ENCODE results near the gene PAXX.

GRCh38 chr9:136968333-136969127 lies 23.7 kb upstream of the PAXX start:
- no peak for TF ChIP-seq BHLHE40 (IDR thresholded peaks at IDR 0.05; ENCODE audit: borderline replicate concordance)
- TF ChIP-seq FOXA1 (IDR thresholded peaks at IDR 0.05) = no peak
- no peak for TF ChIP-seq FOXK2 (IDR thresholded peaks at IDR 0.05)
- no peak for TF ChIP-seq ZNF384 (IDR thresholded peaks at IDR 0.05)
